ENCODE data around the gene SLCO2A1.

SLCO2A1 gene

GRCh38 chr3:133998691-133999241, 31.0 kb downstream of the SLCO2A1 start:
- no peak for DNase-seq

- DNase-seq: no peak
These were observed 31.7 kb downstream of the SLCO2A1 start for GRCh38 chr3:133997871-133998635.

- DNase-seq: no peak
These were observed 32.7 kb downstream of the SLCO2A1 start for GRCh38 chr3:133996996-133997395.

GRCh38 chr3:133996251-133996661, 33.5 kb downstream of the SLCO2A1 start:
- peak; percentile 28 for DNase-seq

GRCh38 chr3:133995264-133995663, 34.5 kb downstream of the SLCO2A1 start:
- DNase-seq: no peak

- no peak for DNase-seq
These were observed 35.4 kb downstream of the SLCO2A1 start for GRCh38 chr3:133994166-133994890.

- no peak for DNase-seq
These were observed 36.6 kb downstream of the SLCO2A1 start for GRCh38 chr3:133992951-133993620.

- DNase-seq: no peak
These were observed 37.3 kb downstream of the SLCO2A1 start for GRCh38 chr3:133992381-133992780.

- no peak for DNase-seq
These were observed 38.1 kb downstream of the SLCO2A1 start for GRCh38 chr3:133991637-133992036.

GRCh38 chr3:133991209-133991608, 38.5 kb downstream of the SLCO2A1 start:
- no peak for DNase-seq

- no peak for DNase-seq
These were observed 39.6 kb downstream of the SLCO2A1 start for GRCh38 chr3:133989936-133990702.

- no peak for DNase-seq
These were observed 41.0 kb downstream of the SLCO2A1 start for GRCh38 chr3:133988631-133989161.

- no peak for DNase-seq
These were observed 41.7 kb downstream of the SLCO2A1 start for GRCh38 chr3:133987948-133988484.

GRCh38 chr3:133987136-133987535, 42.6 kb downstream of the SLCO2A1 start:
- DNase-seq: no peak

GRCh38 chr3:133986311-133986710, 43.4 kb downstream of the SLCO2A1 start:
- no peak for DNase-seq

- no peak for DNase-seq
These were observed 44.8 kb downstream of the SLCO2A1 start for GRCh38 chr3:133984975-133985374.

GRCh38 chr3:133983576-133984560, 45.9 kb downstream of the SLCO2A1 start:
- DNase-seq: no peak

GRCh38 chr3:133983126-133983525, 46.6 kb downstream of the SLCO2A1 start:
- no peak for DNase-seq

GRCh38 chr3:133980550-133980949, 49.2 kb downstream of the SLCO2A1 start:
- DNase-seq: no peak

GRCh38 chr3:133980035-133980434, 49.7 kb downstream of the SLCO2A1 start:
- no peak for DNase-seq

GRCh38 chr3:133979553-133979952, 50.2 kb downstream of the SLCO2A1 start:
- DNase-seq: no peak
